OCI-LY1 (cell line): ENCODE measurements around the gene ASIP.

Experiments used
- H2AFZ ChIP-seq: fragments of 200-600 bp; sonication (generic), shearing (Covaris generic); 2 replicates; pipeline ENCODE4 v1.6.0; 2014; ENCODE audit warnings: antibody characterized with exemption, mild to moderate bottlenecking, low read length
- H3F3A ChIP-seq: fragments of 200-600 bp; sonication (generic), shearing (Covaris generic); 2 replicates; pipeline ENCODE4 v1.6.0; 2014; ENCODE audit warnings: mild to moderate bottlenecking, antibody characterized with exemption, low read length, moderate library complexity; ENCODE audit not compliant: insufficient read depth
- H3K27ac ChIP-seq: fragments of 200-600 bp; sonication (generic); 2 replicates; pipeline ENCODE4 v1.5.1; 2014; ENCODE audit warnings: low read length, mixed run types, mild to moderate bottlenecking, low read depth; ENCODE audit not compliant: poor library complexity, severe bottlenecking
- H3K27me3 ChIP-seq: fragments of 200-600 bp; sonication (generic); 2 replicates; pipeline ENCODE4 v1.6.0; 2014; ENCODE audit warnings: antibody characterized with exemption, mild to moderate bottlenecking, low read length, moderate library complexity; ENCODE audit not compliant: insufficient read depth
- H3K36me3 ChIP-seq: fragments of 200-600 bp; sonication (generic); 2 replicates; pipeline ENCODE4 v1.6.1; 2014; ENCODE audit warnings: mild to moderate bottlenecking, antibody characterized with exemption, low read length, moderate library complexity, mixed read lengths; ENCODE audit not compliant: insufficient read depth
- H3K4me1 ChIP-seq: fragments of 200-600 bp; sonication (generic); 2 replicates; pipeline ENCODE4 v1.5.1; 2014; ENCODE audit warnings: mild to moderate bottlenecking, low read length, moderate library complexity; ENCODE audit not compliant: insufficient read depth, severe bottlenecking
- H3K4me2 ChIP-seq: fragments of 200-600 bp; sonication (generic), shearing (Covaris generic); 2 replicates; pipeline ENCODE4 v1.6.1; 2014; ENCODE audit warnings: low read length
- H3K4me3 ChIP-seq: fragments of 200-600 bp; sonication (generic); 2 replicates; pipeline ENCODE4 v1.5.1; 2014; ENCODE audit warnings: low read length, low read depth, mild to moderate bottlenecking, mixed read lengths; ENCODE audit not compliant: poor library complexity, severe bottlenecking
- H3K79me2 ChIP-seq: fragments of 200-600 bp; shearing (Covaris generic); 2 replicates; pipeline ENCODE4 v1.6.1; 2016; ENCODE audit warnings: mixed run types, low read length, mixed read lengths; ENCODE audit not compliant: insufficient read depth
- H3K9ac ChIP-seq: fragments of 200-600 bp; sonication (generic), shearing (Covaris generic); 2 replicates; pipeline ENCODE4 v1.6.1; 2014; ENCODE audit warnings: mild to moderate bottlenecking, low read length, mixed read lengths
- H3K9me2 ChIP-seq: fragments of 200-600 bp; sonication (generic), shearing (Covaris generic); 2 replicates; pipeline ENCODE4 v1.6.1; 2014; ENCODE audit warnings: low read depth, mild to moderate bottlenecking, low read length, mixed read lengths
- H3K9me3 ChIP-seq: fragments of 200-600 bp; shearing (Covaris generic); 2 replicates; pipeline ENCODE4 v1.6.1; 2014; ENCODE audit warnings: low read length, mixed read lengths
- H4K20me1 ChIP-seq: fragments of 200-600 bp; sonication (generic), shearing (Covaris generic); 2 replicates; pipeline ENCODE4 v1.6.0; 2016; ENCODE audit warnings: mild to moderate bottlenecking, low read length; ENCODE audit not compliant: insufficient read depth
- EZH2 ChIP-seq: fragments of 200-600 bp; sonication (generic), shearing (Covaris generic); IDR thresholded peaks from 2 replicates; pipeline ENCODE4 v1.8.0; 2017; ENCODE audit warnings: borderline replicate concordance, mixed run types, mild to moderate bottlenecking, antibody characterized with exemption, low read length, moderate library complexity, mixed read lengths
- TF ChIP-seq, protein P1 (sequence below): fragments of 200-600 bp; sonication (generic), shearing (Covaris generic); IDR thresholded peaks from 2 replicates; pipeline ENCODE4 v1.5.1; 2017; ENCODE audit warnings: mild to moderate bottlenecking, antibody characterized with exemption, low read length, moderate library complexity, mixed read lengths

The ASIP gene

DNA sequence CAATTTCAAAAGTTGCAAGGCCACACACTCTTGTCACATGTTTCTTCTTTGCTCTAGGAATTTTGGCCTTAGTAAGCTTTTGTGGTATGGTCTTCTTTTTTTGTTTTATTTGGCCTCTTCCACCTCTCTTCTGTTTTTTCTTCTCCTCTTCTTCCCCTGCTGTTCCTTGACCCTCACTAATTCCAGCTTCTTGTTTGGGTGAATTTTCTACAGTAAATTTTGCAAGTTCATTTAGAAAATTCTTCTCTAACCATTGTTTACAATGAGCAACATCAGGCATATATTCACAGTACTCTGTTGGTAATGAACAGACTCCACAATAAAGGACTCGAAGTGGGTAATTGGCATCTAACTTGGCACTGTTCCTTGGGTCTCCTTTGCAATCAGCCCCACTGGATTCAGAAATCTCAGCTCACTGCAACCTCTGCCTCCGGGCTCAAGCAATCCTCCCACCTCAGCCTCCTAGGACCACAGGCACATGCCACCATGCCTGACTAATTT, 5.0 kb downstream of the ASIP start:
- no peaks in the 10 kb centered on the region for H3K27me3 ChIP-seq
- H3K4me1 ChIP-seq, result peaks cover 34% of the 10 kb centered on the region
- H3K9ac ChIP-seq, result no peak overlapping the region
- no peaks in the 10 kb centered on the region for H3K9me3 ChIP-seq
- H3F3A ChIP-seq, result 0 out of 2 replicates have a peak, but pooled peaks cover 4% of the 10 kb centered on the region
- H3K36me3 ChIP-seq, result no peaks in the 10 kb centered on the region
- H2AFZ ChIP-seq, result no peak overlapping the region
- no peaks in the 10 kb centered on the region for H3K79me2 ChIP-seq
- no peak overlapping the region for H3K4me2 ChIP-seq
- TF ChIP-seq, protein P1, sequence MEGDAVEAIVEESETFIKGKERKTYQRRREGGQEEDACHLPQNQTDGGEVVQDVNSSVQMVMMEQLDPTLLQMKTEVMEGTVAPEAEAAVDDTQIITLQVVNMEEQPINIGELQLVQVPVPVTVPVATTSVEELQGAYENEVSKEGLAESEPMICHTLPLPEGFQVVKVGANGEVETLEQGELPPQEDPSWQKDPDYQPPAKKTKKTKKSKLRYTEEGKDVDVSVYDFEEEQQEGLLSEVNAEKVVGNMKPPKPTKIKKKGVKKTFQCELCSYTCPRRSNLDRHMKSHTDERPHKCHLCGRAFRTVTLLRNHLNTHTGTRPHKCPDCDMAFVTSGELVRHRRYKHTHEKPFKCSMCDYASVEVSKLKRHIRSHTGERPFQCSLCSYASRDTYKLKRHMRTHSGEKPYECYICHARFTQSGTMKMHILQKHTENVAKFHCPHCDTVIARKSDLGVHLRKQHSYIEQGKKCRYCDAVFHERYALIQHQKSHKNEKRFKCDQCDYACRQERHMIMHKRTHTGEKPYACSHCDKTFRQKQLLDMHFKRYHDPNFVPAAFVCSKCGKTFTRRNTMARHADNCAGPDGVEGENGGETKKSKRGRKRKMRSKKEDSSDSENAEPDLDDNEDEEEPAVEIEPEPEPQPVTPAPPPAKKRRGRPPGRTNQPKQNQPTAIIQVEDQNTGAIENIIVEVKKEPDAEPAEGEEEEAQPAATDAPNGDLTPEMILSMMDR, result no peak
- no peak for TF ChIP-seq EZH2
- no peaks in the 10 kb centered on the region for H4K20me1 ChIP-seq
- H3K4me3 ChIP-seq, result no peak overlapping the region
- no peak overlapping the region for H3K27ac ChIP-seq
- no peaks in the 10 kb centered on the region for H3K9me2 ChIP-seq

DNA sequence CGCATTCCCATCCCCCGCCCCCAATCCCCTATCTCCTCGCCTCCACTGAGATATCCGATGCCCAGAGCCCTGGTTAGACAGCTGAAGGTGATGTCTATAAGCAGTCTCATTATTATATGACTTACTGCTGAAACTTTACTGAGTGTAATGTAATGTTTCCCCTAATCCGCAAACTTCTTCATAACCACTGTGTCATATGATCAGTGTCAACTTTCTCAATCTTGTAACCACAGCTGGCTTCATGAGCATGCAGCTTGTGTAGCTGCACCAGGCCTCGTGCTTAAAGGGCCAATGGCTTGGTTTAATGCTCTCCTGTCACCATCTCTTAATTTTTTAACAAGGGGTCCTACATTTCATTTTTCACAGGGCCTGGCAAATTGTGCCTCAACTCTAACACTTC, 8.1 kb downstream of the ASIP start:
- 0 out of 2 replicates have a peak, but pooled peaks cover 4% of the 10 kb centered on the region for H3F3A ChIP-seq
- H3K79me2 ChIP-seq, result no peaks in the 10 kb centered on the region
- H3K9ac ChIP-seq, result no peak overlapping the region
- H3K4me2 ChIP-seq, result no peak overlapping the region
- H3K9me3 ChIP-seq, result no peaks in the 10 kb centered on the region
- H3K4me1 ChIP-seq, result peaks cover 14% of the 10 kb centered on the region
- H3K36me3 ChIP-seq, result no peaks in the 10 kb centered on the region
- no peaks in the 10 kb centered on the region for H3K9me2 ChIP-seq
- H3K27ac ChIP-seq, result peak overlapping the region; percentile 23
- H2AFZ ChIP-seq, result no peak overlapping the region
- H3K27me3 ChIP-seq, result no peaks in the 10 kb centered on the region
- no peak overlapping the region for H3K4me3 ChIP-seq
- H4K20me1 ChIP-seq, result no peaks in the 10 kb centered on the region
- TF ChIP-seq, protein P1, result no peak
- TF ChIP-seq EZH2, result no peak

DNA sequence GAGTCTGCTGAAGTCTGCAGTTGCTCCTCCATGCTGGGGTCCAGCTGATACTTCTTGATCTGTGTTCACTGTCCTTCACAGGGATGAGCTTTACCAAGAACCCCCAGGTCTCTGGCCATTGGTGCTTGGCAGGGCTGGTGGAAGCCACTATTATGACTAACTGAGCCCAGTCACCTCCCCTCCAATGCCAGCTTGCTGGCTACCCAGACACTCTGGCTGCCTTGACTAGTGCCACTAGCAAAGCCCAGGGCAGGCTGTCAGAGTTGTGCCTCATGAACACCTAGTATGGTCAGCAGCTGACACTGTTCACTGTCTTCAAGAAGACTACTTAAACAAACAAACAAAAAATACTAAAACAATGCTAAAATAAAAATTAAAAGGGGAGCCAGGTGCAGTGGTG, 8.8 kb downstream of the ASIP start:
- H3K9me3 ChIP-seq, result no peaks in the 10 kb centered on the region
- H3K36me3 ChIP-seq, result no peaks in the 10 kb centered on the region
- no peaks in the 10 kb centered on the region for H4K20me1 ChIP-seq
- H3K4me2 ChIP-seq, result no peak overlapping the region; the same call in 1 of the 2 replicates
- TF ChIP-seq, protein P1, result no peak
- no peak for TF ChIP-seq EZH2
- no peak overlapping the region for H2AFZ ChIP-seq
- peak overlapping the region; percentile 23 for H3K27ac ChIP-seq
- no peak overlapping the region for H3K4me3 ChIP-seq
- no peaks in the 10 kb centered on the region for H3K9me2 ChIP-seq
- H3K79me2 ChIP-seq, result no peaks in the 10 kb centered on the region
- H3K27me3 ChIP-seq, result no peaks in the 10 kb centered on the region
- H3K9ac ChIP-seq, result 0 out of 2 replicates have a peak overlapping the region, but pooled peaks have one; percentile 10
- H3F3A ChIP-seq, result 0 out of 2 replicates have a peak, but pooled peaks cover 4% of the 10 kb centered on the region
- peaks cover 14% of the 10 kb centered on the region for H3K4me1 ChIP-seq
